ENCODE measurements around the gene RAB25. TPM values are rescaled to one million over a fixed set of nuclear protein-coding genes. Genes with fewer than 3 reads are reported as not detected.
"Not testable (repeated sequence)": the region's sequence is repeated elsewhere in the genome, so short reads cannot be mapped to it uniquely, and the experiment has no call there.

The RAB25 gene
- total RNA-seq, 1 donor from 2014 or later, result 1.7 TPM

- peak; percentile 80 for DNase-seq (ENCODE audit: low spot score)
- ATAC-seq, result peak; percentile 54
These were observed 54.8 kb downstream of the RAB25 start for GRCh38 chr1:156115514-156116374.

GRCh38 chr1:156116731-156117130 lies 55.8 kb downstream of the RAB25 start:
- not testable (repeated sequence) for DNase-seq (ENCODE audit: low spot score); ATAC-seq

GRCh38 chr1:156117414-156118176 lies 56.6 kb downstream of the RAB25 start:
- DNase-seq (ENCODE audit: low spot score) (no peak), ATAC-seq (no peak)

GRCh38 chr1:156118177-156118868 lies 57.4 kb downstream of the RAB25 start:
- ATAC-seq, result peak; percentile 59

GRCh38 chr1:156119503-156120209 lies 58.7 kb downstream of the RAB25 start:
- ATAC-seq, result no peak
- no peak for DNase-seq (ENCODE audit: low spot score)

More at GRCh38 chr1:156118177-156118868, 57.4 kb downstream of the RAB25 start:
- DNase-seq (ENCODE audit: low spot score), result peak; percentile 88

Other genes starting within 250 kb of the RAB25 start
- 19.9 TPM for gene GON4L, start 203.9 kb upstream of the RAB25 start, total RNA-seq
- gene SYT11, start 201.6 kb upstream of the RAB25 start, total RNA-seq, result 0.58 TPM
- gene RIT1, start 149.8 kb upstream of the RAB25 start, total RNA-seq, result 7.2 TPM
- 18.5 TPM for gene KHDC4, start 126.7 kb upstream of the RAB25 start, total RNA-seq
- not detected for gene RXFP4, start 119.5 kb upstream of the RAB25 start, total RNA-seq
- gene ARHGEF2, start 82.6 kb upstream of the RAB25 start, total RNA-seq, result 6.5 TPM
- gene SSR2, start 40.2 kb upstream of the RAB25 start, total RNA-seq, result 95.6 TPM
- 21.2 TPM for gene UBQLN4, start 7.4 kb upstream of the RAB25 start, total RNA-seq
- 66.6 TPM for gene LAMTOR2, start 6.4 kb upstream of the RAB25 start, total RNA-seq
- 1.1 TPM for gene MEX3A, start 21.3 kb downstream of the RAB25 start, total RNA-seq
- 120 TPM for gene LMNA, start 53.6 kb downstream of the RAB25 start, total RNA-seq
- 0.88 TPM for gene SEMA4A, start 92.4 kb downstream of the RAB25 start, total RNA-seq
- 25.4 TPM for gene SLC25A44, start 132.9 kb downstream of the RAB25 start, total RNA-seq
- gene PMF1, start 151.8 kb downstream of the RAB25 start, total RNA-seq, result 26.6 TPM
- 1.8 TPM for gene BGLAP, start 181.0 kb downstream of the RAB25 start, total RNA-seq
- 3.3 TPM for gene PAQR6, start 186.9 kb downstream of the RAB25 start, total RNA-seq
- 43.3 TPM for gene SMG5, start 221.7 kb downstream of the RAB25 start, total RNA-seq
- gene TMEM79, start 223.2 kb downstream of the RAB25 start, total RNA-seq, result 2.6 TPM
- gene GLMP, start 234.5 kb downstream of the RAB25 start, total RNA-seq, result 32.9 TPM
- not detected for gene VHLL, start 238.1 kb downstream of the RAB25 start, total RNA-seq